Astrocyte (in vitro differentiated cells and primary cell): ENCODE measurements around the gene PNPLA1.

Experiments
- CTCF ChIP-seq: IDR thresholded peaks from 2 replicates; pipeline ENCODE4 v1.5.1; 2011; ENCODE audit warnings: low read depth, mild to moderate bottlenecking, inconsistent platforms, low read length, moderate library complexity; ENCODE audit not compliant: insufficient read depth
- EZH2 ChIP-seq: IDR thresholded peaks from 2 replicates; pipeline ENCODE4 v1.6.1; 2012; ENCODE audit warnings: mild to moderate bottlenecking, low read length, inconsistent platforms; ENCODE audit not compliant: insufficient read depth

DNA sequence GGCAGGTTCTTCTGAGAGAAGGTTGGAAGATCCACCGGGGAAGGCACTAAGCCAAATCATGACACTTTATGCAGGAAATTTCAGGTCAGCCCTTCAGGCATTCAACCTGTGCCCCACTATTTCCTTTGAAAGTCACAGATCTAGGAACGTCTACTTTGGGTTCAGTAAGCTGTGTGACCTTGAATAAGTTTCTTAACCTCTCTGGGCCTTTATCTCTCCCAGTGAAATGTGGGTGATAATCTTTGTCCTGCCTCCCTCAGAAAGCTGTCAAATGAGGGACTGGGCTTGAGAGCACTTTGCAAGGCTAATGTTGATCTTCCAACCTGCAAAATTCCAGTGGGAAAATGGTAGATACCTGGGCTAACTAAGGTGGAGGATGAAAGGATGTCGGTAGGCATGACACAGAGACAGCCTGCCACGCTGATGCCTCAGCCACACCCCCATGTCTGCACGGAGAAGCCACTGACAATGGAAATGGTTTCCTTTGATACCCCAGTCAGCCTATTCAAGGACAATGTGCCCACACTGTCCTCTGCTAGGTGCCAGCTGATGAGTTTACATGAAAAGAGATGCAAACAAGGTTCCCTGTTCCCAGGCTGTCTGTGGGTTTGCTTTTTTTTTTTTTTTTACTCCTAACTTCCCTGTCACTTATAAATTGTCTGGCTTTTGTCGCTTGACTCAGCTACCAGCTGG is 57.5 kb downstream of the PNPLA1 start:
- TF ChIP-seq CTCF, result no peak
- TF ChIP-seq EZH2, result no peak
